Fibroblast of lung (primary cell): ENCODE data around the gene TP53INP2. TPM values are rescaled to one million over a fixed set of nuclear protein-coding genes. Genes with fewer than 3 reads are reported as not detected.

Source experiments
- DNase-seq, 2 donors: peaks; one replicate each; pipeline versions ENCODE4 v3.0.0 to v3.0.0-alpha.2; 2010; ENCODE audit warnings: low read depth in 2 of 2
- H2AFZ ChIP-seq: 2 replicates; pipeline ENCODE4 v1.5.1; 2012; ENCODE audit warnings: low read length, control low read depth, inconsistent platforms
- H3K27ac ChIP-seq: 2 replicates; pipeline ENCODE4 v1.5.1; 2011; ENCODE audit warnings: low read length, control low read depth; ENCODE audit not compliant: insufficient read depth
- H3K27me3 ChIP-seq: 2 replicates; pipeline ENCODE4 v1.5.1; 2011; ENCODE audit warnings: mild to moderate bottlenecking, low read length; ENCODE audit not compliant: control insufficient read depth, insufficient read depth
- H3K36me3 ChIP-seq: 2 replicates; pipeline ENCODE4 v1.5.1; 2011; ENCODE audit warnings: low read length; ENCODE audit not compliant: control insufficient read depth, insufficient read depth
- H3K4me1 ChIP-seq: 2 replicates; pipeline ENCODE4 v1.5.1; 2011; ENCODE audit warnings: low read length; ENCODE audit not compliant: control insufficient read depth, insufficient read depth; ENCODE audit errors: extremely low read depth
- H3K4me2 ChIP-seq: 2 replicates; pipeline ENCODE4 v1.5.1; 2011; ENCODE audit warnings: low read length, control low read depth; ENCODE audit not compliant: insufficient read depth; ENCODE audit errors: extremely low read depth
- H3K4me3 ChIP-seq, 4 experiments: fragments of 200-600 bp in 1 of 4; sonication (generic) in 1 of 4; replicated peaks in 1 of 4; 2 replicates each; pipeline ENCODE4 v1.5.1; 2011 to 2016; ENCODE audit warnings: low read length in 4 of 4, low read depth in 3 of 4, mild to moderate bottlenecking in 3 of 4, control low read depth in 2 of 4, inconsistent platforms in 1 of 4, mixed read lengths in 1 of 4; ENCODE audit not compliant: insufficient read depth in 1 of 4; ENCODE audit errors: control extremely low read depth in 1 of 4
- H3K79me2 ChIP-seq: 2 replicates; pipeline ENCODE4 v1.5.1; 2012; ENCODE audit warnings: mild to moderate bottlenecking, low read length, inconsistent platforms; ENCODE audit not compliant: control insufficient read depth, insufficient read depth
- H3K9ac ChIP-seq: 2 replicates; pipeline ENCODE4 v1.5.1; 2011; ENCODE audit warnings: mild to moderate bottlenecking, low read length, control low read depth; ENCODE audit not compliant: insufficient read depth
- H3K9me3 ChIP-seq: 2 replicates; pipeline ENCODE4 v1.5.1; 2012; ENCODE audit warnings: low read depth, low read length; ENCODE audit not compliant: control insufficient read depth, insufficient read depth
- H4K20me1 ChIP-seq: 2 replicates; pipeline ENCODE4 v1.5.1; 2011; ENCODE audit warnings: low read length; ENCODE audit not compliant: control insufficient read depth, insufficient read depth; ENCODE audit errors: extremely low read depth
- EZH2 ChIP-seq: IDR thresholded peaks from 2 replicates; pipeline ENCODE4 v1.5.1; 2012; ENCODE audit warnings: low read length, control low read depth, mild to moderate bottlenecking; ENCODE audit errors: missing control alignments
- polyA plus RNA-seq, 2 donors: library from polyadenylated mRNA; depleted of rRNA in 1 of 2; stranded (reverse) in 1 of 2; unstranded in 1 of 2; fragments of >200 nt; gene quantifications; 2 replicates each; pipeline ENCODE4 v1.2.1, GENCODE V29; 2011 to 2012; ENCODE audit warnings: missing spikeins in 1 of 2
- total RNA-seq: library from RNA; depleted of rRNA; stranded (reverse); fragments of >200 nt; gene quantifications from 2 replicates; pipeline ENCODE4 v1.2.1, GENCODE V29; 2014
- TF ChIP-seq, protein P1 (sequence below), 2 donors: IDR thresholded peaks in 1 of 2; conservative IDR thresholded peaks in 1 of 2; 1 replicate in 1 of 2; 2 replicates in 1 of 2; pipeline ENCODE4 v1.5.1; 2011 to 2012; ENCODE audit warnings: low read length in 2 of 2, control low read depth in 1 of 2, inconsistent platforms in 1 of 2, low read depth in 1 of 2, mild to moderate bottlenecking in 1 of 2

Gene TP53INP2
- total and polyA plus RNA-seq, 2 donors (not counting 1 experiment from before 2014, with no cell fraction given), result 6.4 to 9.8 TPM

DNA sequence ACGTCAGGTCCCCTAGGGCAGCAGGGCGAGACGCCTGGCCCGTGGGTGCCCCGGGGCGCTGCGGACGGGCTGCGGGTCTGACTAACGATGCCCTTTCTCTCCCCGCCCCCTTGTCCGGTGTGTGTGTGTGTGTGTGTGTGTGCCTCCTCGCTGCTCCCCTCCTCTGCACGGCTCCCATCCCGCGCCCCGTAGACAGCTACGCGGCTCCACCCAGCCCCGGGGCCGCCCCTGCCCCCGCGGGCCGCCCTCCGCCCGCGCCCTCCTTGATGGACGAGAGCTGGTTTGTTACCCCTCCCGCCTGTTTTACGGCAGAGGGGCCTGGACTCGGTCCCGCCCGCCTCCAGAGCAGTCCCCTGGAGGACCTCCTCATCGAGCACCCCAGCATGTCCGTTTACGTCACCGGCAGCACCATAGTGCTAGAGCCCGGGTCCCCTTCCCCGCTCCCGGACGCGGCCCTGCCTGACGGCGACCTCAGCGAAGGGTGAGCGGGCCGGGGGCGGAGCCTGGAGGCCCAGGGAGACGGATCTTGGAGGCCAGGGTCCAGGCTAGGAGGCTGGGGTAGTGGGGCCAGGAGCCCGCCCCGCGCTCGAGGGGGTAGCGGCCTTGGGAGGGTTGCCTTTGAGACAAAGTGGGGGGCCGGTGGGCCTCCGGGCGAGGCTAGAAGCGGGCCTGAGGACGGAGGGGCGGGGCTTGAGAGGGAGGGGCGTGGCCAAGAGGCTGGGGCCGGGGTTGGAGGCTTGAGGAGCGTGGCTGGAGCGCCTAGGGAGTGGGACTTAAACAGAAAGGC, 5.1 kb downstream of the TP53INP2 start:
- H3K79me2 ChIP-seq, result peaks cover 1% of the 10 kb centered on the region
- peak overlapping the region; percentile 74 for H3K9ac ChIP-seq
- peak overlapping the region; percentile 44 to 65 (median 56) for H3K4me3 ChIP-seq
- H2AFZ ChIP-seq, result peak overlapping the region; percentile 2
- H3K27ac ChIP-seq, result peak overlapping the region; percentile 78
- peaks cover 6% of the 10 kb centered on the region for H3K36me3 ChIP-seq
- peak overlapping the region; percentile 77 for H3K4me2 ChIP-seq
- no peaks in the 10 kb centered on the region for H3K9me3 ChIP-seq
- H3K4me1 ChIP-seq, result peaks cover 29% of the 10 kb centered on the region
- no peaks in the 10 kb centered on the region for H4K20me1 ChIP-seq
- TF ChIP-seq EZH2, result no peak
- TF ChIP-seq, protein P1, sequence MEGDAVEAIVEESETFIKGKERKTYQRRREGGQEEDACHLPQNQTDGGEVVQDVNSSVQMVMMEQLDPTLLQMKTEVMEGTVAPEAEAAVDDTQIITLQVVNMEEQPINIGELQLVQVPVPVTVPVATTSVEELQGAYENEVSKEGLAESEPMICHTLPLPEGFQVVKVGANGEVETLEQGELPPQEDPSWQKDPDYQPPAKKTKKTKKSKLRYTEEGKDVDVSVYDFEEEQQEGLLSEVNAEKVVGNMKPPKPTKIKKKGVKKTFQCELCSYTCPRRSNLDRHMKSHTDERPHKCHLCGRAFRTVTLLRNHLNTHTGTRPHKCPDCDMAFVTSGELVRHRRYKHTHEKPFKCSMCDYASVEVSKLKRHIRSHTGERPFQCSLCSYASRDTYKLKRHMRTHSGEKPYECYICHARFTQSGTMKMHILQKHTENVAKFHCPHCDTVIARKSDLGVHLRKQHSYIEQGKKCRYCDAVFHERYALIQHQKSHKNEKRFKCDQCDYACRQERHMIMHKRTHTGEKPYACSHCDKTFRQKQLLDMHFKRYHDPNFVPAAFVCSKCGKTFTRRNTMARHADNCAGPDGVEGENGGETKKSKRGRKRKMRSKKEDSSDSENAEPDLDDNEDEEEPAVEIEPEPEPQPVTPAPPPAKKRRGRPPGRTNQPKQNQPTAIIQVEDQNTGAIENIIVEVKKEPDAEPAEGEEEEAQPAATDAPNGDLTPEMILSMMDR (conservative IDR thresholded peaks at IDR 0.05 in 1 of 2, IDR thresholded peaks at IDR 0.05 in 1 of 2; ENCODE audit: low read depth in 1 of 2, low read length in 2 of 2), result no peak
- H3K27me3 ChIP-seq, result no peaks in the 10 kb centered on the region
- DNase-seq, result peak; percentile 77 to 86

DNA sequence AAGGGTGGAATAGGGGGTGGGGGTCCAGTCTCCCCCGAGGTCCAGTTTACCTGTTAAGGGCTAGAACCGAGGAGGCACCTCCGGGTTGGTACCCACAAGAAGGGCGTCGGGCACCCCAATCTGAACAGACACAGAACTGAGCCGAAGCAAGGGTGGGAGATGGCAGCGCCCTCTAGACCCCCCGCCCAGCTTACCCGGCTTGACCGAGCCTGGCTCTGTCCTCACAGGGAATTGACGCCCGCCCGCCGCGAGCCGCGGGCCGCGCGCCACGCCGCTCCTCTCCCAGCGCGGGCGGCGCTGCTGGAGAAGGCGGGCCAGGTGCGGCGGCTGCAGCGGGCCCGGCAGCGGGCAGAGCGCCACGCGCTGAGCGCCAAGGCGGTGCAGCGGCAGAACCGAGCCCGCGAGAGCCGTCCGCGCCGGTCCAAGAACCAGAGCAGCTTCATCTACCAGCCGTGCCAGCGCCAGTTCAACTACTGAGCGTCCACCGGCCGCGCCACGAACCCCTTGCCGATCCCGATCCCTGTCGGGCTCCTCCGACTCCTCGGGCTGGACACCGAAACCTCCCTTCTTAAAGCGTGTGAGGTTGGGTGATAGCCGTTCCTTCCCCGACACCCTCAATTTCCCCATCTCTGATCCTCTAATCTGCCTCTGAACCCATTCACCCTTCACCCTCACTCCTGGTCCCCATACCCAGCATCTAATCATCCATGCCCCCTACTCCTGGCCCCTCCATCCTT, 5.9 kb downstream of the TP53INP2 start:
- peak overlapping the region; percentile 77 for H3K4me2 ChIP-seq
- peak overlapping the region; percentile 44 to 65 (median 56) for H3K4me3 ChIP-seq
- no peaks in the 10 kb centered on the region for H4K20me1 ChIP-seq
- peak in 1 of 2 donors; percentile 66 for DNase-seq
- peak overlapping the region; percentile 74 for H3K9ac ChIP-seq
- no peaks in the 10 kb centered on the region for H3K27me3 ChIP-seq
- peaks cover 6% of the 10 kb centered on the region for H3K36me3 ChIP-seq
- peaks cover 1% of the 10 kb centered on the region for H3K79me2 ChIP-seq
- peak overlapping the region; percentile 27 for H2AFZ ChIP-seq
- TF ChIP-seq, protein P1 (conservative IDR thresholded peaks at IDR 0.05 in 1 of 2, IDR thresholded peaks at IDR 0.05 in 1 of 2; ENCODE audit: low read depth in 1 of 2, low read length in 2 of 2), result peak in 1 of 2 donors; percentile 32
- no peak for TF ChIP-seq EZH2
- H3K9me3 ChIP-seq, result no peaks in the 10 kb centered on the region
- H3K27ac ChIP-seq, result peak overlapping the region; percentile 78
- peaks cover 28% of the 10 kb centered on the region for H3K4me1 ChIP-seq

DNA sequence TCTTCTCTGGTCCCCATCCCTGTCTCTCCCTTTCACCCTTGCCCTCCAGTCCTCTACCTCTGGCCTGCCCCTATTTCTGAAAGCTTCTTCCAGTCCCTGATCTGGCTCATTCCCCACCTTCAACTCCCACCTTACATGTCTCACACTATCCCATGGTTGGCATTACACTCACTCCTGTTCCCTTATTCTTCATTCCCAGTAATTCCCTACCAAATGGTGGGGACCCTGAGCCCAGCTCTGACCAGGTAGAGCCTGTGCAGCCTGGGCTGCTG, 6.4 kb downstream of the TP53INP2 start:
- H3K9me3 ChIP-seq, result no peaks in the 10 kb centered on the region
- TF ChIP-seq, protein P1 (conservative IDR thresholded peaks at IDR 0.05 in 1 of 2, IDR thresholded peaks at IDR 0.05 in 1 of 2; ENCODE audit: low read depth in 1 of 2, low read length in 2 of 2), result no peak
- TF ChIP-seq EZH2, result no peak
- H3K4me1 ChIP-seq, result peaks cover 23% of the 10 kb centered on the region
- H3K79me2 ChIP-seq, result peaks cover 1% of the 10 kb centered on the region
- H3K36me3 ChIP-seq, result peaks cover 6% of the 10 kb centered on the region
- peak overlapping the region; percentile 77 for H3K4me2 ChIP-seq
- H3K9ac ChIP-seq, result no peak overlapping the region
- H3K27me3 ChIP-seq, result no peaks in the 10 kb centered on the region
- no peak overlapping the region for H2AFZ ChIP-seq
- peak overlapping the region; percentile 17 for H3K27ac ChIP-seq
- H3K4me3 ChIP-seq, result peak overlapping the region; percentile 20 to 64 (median 53)
- DNase-seq, result no peak
- no peaks in the 10 kb centered on the region for H4K20me1 ChIP-seq
